GM19455 (cell line): ENCODE data around the gene BMP3.
"Not testable (repeated sequence)": the region's sequence is repeated elsewhere in the genome, so short reads cannot be mapped to it uniquely, and the experiment has no call there.

ENCODE experiments used
- ATAC-seq: cut with Tn5 transposase; IDR thresholded peaks from one replicate; pipeline ENCODE4 v1.9.1; 2021; ENCODE audit not compliant: unreplicated experiment

Gene BMP3, protein sequence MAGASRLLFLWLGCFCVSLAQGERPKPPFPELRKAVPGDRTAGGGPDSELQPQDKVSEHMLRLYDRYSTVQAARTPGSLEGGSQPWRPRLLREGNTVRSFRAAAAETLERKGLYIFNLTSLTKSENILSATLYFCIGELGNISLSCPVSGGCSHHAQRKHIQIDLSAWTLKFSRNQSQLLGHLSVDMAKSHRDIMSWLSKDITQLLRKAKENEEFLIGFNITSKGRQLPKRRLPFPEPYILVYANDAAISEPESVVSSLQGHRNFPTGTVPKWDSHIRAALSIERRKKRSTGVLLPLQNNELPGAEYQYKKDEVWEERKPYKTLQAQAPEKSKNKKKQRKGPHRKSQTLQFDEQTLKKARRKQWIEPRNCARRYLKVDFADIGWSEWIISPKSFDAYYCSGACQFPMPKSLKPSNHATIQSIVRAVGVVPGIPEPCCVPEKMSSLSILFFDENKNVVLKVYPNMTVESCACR

DNA sequence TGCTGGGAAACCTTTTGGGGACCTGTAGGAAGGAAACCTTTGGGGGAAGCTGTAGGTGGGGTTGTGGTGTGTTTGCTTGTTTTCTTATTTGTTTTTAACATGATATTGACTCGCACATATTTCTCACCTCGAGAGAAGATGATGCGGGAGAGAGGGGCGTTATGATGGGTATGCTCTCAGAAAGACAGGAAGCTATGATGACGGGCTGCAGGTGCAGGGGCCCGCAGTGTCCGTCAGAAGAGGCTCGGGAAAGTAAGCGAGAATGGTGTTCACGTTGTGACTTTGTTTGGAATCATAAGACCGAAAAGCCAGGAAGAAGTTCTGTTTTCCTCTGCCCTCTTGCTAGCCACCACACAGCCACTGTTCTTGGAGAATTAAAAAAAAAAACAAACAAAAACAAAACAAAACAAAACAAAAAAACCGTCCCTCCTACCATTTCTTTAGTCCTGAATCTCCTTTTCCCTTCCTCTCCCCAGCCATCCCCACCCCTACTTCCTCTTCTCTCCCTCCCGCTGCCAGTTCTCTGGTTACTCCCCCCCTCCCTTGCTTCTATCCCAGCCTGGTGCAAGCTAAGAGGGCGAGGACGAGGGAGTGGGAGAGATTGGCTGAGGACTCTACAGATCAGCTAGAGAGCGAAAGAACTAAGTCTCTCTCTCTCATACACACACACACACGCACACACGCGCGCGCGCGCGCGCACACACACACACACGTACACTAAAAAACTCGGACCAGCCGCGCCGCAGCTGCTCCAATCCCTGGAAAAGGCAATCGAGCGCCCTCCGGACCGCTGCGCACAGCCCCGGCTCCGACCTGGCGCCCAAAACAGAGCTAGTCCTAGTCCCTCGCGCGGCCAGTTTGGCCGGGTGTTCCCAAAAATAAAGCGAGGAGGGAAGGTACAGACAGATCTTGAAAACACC is at the start of gene BMP3:
BMP3 (plus strand) TSS at position 648 of the 920 bp plus-strand sequence. CDS start 577 bp downstream, outside the sequence.
- no peak for ATAC-seq

DNA sequence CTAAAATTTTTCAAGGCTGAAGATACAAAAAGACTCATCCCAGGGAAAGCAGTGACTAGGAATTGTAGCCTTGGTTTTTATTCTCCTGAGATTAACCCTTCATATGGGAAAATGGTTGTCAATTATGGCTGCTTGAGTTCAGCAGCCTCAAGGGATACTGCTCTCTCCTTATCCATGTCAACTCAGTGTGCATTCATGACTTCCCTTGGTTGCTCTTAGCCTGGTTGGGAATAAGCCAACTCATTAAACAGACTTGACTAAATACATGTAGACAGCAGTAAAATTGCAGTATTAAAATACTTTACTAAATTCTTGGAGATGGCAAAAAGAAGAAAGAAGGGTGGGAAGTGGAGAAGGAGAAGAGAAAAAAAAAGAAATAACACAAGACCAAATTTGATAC is 44.5 kb upstream of the BMP3 start:
- no peak for ATAC-seq

DNA sequence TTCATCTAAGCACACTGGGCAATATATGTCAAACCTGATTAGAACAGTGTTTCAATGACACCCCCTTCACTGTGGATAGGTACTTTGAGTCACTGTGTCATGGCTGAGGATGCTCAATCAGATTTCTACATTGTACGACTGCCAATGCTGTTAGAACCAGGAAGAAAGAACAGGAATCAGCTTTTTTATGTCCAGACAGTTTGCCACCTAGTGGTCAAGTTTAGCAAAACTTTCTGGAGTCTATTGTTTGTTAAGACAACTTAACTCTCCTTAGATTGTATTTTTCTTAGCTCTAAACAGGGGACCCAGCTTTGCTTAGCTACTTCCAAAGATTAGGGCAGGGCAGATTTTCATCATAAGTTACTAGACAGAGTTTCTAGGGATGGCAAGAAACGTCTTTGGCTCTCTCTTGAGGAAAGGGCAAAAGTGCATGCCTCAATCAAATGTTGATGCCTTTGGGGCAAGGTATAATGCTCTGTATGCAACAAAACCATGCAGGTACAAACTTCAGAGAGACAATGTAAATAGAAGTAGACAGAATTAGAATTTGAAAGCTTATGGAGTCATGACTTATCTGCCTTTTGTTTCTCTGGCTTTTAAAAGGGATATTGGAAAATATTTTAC is 40.5 kb upstream of the BMP3 start:
- peak; percentile 68 for ATAC-seq

DNA sequence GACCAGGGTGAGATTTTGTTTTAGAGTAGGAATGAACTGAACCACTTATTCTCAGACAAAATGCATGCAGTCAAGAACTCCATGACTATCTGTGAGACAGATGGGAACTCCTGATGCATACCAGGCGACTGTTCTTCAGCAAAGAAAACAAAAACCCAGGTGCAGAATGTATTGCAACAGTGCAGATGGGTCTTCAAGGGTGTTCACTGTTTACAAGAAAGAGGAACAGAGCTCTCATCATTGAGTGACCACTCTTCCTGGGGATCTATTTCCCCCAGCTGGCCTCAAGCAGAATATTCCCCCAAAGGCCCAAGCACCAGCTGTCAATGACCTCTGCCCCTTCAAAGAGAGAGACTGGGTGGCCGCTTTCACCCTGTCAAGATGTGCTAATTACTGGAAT is 39.7 kb upstream of the BMP3 start:
- ATAC-seq, result no peak

DNA sequence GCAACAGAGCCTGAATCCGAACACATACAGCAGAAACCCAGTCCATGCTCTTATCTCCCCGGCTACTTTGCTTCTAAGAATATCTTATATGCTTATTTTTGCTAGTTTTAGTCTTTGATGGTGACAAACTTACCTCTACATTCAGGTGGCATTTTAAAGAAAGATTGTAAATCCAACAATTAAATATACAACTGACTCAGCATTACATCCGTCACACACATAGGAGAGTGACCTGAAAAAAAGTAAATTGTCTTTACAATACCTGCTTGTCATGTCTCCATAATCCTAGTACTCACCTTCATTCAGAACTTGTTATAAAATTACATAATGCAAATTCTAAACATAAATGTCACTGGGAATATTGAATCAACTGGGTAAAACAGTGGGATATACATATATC is 30.6 kb upstream of the BMP3 start:
- ATAC-seq, result no peak

DNA sequence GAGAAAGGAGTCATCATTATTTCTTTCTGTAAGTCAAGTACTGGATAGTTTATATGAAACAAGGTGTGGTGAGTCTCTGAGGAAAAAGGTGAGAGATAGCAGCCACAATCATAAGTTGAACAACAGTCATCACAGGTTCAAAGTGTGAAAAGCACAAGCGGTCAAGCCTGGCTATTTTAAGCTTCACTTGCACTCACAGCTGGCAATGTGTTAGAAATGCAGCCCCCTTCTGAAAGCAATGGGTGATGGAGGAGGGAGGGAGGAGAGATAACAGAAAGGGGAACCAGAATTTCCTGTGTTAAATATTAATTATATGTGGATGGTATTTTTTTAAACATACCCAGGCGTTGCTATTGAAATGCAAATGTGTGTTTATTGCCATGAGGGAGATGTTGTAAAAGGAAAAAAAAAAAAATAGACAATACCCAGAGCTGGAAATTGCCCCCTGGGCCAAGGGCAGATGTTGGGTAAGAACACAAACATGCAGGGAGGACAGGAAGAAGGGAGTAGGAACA is 26.9 kb upstream of the BMP3 start:
- ATAC-seq, result peak; percentile 83

DNA sequence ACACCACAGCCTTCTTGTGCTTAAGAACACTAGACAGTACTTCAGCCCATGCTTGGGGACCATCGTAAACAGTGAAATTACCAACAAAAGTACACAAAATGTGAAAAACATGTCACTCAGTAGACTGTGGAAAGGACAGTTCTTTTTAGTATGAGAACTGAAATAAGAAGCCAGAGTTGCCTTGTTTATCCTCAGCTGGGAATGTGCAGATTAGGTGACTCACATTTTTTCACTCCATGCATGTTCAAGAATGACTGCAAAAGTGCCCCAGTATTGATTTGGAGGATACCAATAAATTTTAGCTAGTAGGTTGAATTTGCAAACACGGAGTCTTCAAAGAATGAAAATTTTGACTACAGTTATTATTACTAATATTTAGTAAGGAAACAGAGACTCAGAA is 23.1 kb upstream of the BMP3 start:
- ATAC-seq, result no peak

DNA sequence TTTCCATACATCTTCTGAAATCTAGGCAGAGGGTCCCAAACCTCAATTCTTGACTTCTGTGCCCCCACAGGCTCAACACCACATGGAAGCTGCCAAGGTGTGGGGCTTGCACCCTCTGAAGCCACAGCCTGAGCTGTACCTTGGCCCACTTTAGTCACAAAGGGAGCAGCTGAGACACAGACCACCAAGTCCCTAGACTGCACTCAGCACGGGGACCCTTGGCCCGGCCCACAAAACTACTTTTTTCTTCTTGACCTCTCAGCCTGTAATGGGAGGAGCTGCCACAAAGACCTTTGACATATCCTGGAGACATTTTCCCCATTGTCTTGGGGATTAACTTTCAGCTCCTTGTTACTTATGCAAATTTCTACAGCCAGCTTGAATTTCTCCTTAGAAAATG is 13.9 kb upstream of the BMP3 start:
- not testable (repeated sequence) for ATAC-seq

DNA sequence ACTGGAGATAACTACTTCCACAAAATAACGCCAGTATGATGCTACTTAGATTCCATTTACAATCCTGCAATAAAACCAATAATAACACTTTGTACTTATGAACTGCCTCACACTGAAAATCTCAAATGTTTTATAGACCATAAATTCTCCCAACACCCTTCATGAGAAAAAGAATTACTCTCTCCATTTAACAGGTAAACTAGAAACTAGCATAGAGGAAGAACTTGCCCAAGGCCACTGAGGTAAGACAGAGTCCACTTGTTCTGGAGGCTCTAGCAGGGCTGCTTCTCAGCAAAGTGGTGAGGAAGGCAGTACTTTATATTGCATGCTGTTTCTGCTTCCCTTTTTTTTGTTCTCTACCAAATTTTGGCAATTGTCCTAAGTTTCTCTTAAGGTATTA is 11.5 kb upstream of the BMP3 start:
- no peak for ATAC-seq

DNA sequence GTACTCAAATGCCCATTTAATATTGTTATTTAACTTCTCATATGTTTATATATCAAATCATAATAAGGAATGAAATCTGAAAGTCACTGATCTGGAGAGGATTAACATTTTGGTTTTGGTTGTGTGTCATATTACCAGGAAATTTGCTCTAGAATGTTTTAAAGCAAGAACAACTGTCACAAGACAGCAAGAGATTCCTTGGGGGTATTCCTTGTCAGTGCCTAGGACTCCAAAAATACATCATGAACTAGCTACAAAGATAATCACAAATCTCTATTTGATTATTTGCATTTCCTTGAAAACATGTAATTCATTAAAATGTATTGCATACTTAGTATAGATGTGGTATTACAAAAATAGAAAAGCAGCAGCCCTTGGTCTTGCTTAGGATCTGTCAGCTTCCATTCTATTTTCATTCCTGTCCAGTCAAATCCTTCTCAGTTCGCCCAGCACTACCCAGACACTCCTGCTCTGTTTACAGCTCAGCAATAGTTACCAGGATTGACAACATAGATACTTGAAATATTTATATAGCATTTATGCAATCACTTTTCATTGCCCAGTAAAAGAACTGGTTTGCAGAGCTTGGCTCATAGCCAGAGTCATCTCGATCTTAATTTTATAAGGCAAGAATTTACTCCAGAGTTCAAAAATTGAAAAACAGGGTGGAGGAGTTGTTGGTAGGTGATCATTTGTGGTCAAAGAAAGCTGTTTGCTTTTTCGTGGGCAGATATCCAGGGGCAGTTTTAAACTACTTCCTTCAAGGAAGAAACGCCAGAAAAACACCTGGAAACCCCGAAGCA is 9.2 kb upstream of the BMP3 start:
- ATAC-seq, result no peak

DNA sequence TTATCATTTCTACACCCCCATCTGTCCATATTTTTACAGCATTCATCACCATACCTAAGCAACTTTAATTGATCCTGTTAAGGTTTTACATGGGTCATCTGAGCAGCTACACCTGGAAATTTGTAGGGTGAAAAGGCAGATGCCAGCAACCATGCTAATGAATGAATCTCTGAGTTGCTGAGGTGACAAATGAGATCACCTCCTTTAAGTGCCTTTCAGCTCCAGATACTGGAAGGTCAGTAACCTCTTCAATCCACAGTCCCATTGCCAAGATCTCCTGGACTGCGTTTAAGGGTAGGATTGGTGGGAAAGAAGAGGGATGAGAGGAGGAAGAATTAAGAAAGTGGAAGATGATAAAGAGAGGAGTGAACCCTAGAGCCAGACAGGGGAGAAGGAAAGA is 8.5 kb upstream of the BMP3 start:
- ATAC-seq, result no peak

DNA sequence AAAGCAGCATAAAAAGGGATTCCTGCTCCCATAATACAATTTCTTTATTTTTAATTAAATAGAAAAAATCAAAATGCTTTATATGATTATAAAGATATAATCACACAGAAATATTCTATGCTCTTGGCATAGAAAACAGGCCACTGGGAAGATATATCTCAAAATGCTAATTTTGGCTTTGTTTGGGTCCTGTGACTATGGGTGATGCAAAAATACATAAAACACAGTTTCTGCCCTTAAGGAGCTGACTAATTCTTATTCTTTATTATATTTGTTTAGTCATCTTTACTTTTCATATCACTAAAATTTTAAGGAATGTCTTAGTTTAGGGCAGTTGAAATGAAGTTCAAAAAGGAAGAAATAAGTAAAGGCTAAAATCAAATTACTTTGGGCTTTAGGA is 7.0 kb upstream of the BMP3 start:
- no peak for ATAC-seq

DNA sequence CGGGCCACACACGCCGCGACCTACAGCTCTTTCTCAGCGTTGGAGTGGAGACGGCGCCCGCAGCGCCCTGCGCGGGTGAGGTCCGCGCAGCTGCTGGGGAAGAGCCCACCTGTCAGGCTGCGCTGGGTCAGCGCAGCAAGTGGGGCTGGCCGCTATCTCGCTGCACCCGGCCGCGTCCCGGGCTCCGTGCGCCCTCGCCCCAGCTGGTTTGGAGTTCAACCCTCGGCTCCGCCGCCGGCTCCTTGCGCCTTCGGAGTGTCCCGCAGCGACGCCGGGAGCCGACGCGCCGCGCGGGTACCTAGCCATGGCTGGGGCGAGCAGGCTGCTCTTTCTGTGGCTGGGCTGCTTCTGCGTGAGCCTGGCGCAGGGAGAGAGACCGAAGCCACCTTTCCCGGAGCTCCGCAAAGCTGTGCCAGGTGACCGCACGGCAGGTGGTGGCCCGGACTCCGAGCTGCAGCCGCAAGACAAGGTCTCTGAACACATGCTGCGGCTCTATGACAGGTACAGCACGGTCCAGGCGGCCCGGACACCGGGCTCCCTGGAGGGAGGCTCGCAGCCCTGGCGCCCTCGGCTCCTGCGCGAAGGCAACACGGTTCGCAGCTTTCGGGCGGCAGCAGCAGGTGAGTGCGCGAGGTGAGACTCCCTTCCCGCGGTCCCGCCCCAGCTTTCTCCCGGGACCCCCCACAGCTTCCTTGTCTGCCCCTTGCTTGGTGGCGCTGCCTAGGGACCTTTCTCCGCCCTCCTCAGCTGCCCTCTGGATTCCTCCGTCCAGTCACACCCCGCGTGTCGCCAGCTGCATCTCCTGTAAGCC is 678 bp downstream of the BMP3 start:
- no peak for ATAC-seq

DNA sequence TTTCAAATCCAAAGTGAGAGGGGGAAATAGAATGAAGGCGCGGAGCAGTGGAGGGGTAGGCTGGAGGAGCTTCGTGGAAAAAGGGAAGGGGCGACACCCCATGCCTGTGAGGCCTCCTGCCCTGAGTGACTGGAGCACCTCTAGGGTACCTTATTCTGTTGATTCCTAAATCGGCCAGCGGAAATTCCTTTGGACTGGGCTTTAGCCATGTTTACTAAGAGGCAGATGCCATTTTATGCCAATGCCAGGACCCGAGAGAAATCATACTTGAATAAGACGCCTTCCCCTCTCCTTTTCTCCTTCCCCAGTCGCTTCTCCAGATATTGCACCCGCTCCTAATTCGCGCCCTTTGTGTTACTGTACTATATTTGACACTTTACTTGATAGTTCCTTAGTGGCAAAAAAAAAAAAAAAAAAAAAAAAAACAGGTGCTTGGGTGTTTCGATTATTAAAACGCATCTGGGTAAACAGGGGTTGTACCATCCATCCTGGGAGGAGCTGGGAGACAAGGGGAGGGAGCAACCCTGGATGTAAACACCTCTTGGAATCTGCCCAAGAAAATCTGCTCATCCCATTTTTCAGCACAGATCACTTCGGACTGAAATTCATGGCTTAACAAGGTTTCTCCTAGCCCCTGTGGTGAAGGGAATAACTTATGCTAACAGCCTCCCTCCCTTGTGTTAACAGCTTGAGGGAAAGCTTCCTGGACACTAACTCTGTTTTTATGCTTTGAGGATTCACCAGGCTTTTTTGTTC is 1.5 kb downstream of the BMP3 start:
- ATAC-seq, result no peak

DNA sequence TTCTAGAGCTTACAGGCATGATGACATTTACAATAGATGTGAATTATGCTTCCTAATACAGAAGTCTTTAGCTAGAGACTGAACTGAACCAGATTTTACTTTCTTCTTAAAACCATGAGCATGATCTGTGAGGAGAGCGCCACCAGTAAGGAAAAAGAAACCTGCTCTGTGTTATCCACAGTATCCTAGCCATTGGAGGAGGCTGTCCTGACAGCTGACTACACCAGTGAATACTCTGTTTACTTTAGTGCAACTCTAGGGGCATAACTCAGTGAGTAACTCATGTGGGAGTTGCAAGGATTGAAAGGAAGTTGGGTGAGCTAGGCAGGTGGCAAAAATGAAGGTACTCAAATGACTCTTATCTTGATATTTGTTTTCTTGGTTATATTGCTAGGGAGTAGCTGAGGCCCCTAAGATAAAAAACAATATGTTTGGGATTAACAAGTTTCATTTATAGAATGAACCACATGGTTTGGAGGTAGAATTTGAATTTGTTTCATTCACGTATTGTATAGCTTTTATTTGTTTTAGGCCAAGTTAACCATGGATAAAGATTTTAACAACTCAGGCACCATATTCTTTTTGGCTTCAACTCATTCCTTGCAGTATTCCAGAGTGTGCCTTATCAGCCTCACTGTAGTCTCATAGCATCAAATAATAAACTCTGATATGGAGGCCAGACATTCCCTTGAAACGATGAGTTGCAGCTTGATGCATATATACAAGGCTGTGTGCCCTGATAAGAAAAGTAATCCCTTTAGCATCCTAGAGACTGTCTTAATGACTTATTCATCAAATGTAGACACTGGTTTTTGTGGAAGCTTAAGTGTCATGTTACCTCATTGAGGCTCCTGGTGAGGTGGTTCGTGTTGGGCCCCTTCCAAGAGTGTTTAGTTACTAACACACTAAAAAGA is 2.5 kb downstream of the BMP3 start:
- ATAC-seq, result no peak

DNA sequence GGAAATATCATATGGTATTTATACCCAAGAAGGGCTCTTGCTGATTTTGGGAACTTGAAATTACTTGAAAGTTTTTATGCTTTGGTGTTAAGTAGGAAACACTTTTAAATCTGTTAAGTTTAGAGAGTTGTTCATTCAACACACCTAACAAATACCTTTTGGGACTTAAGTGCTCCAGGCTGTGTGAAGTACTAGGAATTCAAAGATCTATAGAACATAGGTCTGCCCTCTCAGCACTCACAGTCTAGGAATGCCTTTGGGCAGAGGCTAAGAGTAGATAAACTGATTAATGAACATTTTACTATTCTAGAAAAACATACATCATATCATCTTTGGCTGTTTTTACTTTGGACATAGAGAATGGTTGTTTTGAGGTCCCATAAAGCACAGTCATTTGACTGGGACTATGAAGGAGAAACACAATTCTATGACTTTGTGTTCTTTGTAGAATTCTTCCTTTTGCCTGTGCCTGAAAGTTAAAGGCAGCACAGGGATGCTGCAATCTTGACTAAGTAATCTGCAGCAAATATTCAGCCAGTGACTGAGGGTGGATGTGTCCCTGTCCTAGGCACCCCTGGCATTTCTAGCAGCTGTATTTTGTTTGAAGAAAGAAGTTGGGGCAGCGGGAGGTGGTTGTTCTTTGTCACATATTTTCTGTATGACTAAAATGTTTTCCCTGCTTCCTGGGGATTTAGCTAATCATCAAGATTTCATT is 8.3 kb downstream of the BMP3 start:
- no peak for ATAC-seq

DNA sequence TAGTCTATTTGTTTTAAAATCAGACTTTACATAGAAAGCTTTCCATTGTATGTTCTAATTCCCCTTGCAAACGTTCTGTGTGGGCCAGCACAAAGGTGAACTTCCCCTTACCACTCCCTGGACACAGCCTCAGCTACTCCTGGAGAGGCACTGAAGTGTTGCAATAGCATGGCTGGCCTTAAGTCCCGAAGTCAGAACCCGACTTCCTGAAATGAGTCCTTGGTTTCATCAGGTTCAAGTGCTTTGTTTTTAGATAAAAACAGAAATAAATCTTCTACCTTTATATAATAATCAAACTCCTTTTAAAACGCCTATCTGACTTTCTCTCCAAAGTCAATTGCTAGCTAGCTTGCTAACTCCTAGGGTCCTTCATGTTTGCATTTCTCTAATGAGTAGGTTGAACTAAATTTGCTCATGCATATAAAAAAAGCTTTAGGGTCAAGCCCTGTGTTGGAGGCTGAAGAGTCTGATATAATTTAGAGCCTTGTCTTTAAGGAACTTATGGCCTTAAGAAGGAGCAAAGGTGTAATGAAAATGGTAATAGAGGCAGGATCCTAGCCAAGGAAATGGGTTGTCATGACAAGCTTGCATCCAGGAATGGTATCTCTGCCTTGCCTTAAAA is 9.0 kb downstream of the BMP3 start:
- ATAC-seq, result no peak
